Measurements from ENCODE around the gene ZCCHC8. TPM values are rescaled to one million over a fixed set of nuclear protein-coding genes. Genes with fewer than 3 reads are reported as not detected.
A peak's percentile ranks its signal among the peaks of the same experiment; 100 is the strongest.

Gene ZCCHC8
- total RNA-seq, 4 donors from 2014 or later = 15.6 to 27.7 (median 20.0) TPM

- peaks cover 4 to 100% (median 52%) of the 10 kb centered on the region in 3 donors for H3K36me3 ChIP-seq
- no peak overlapping the region for H3K4me3 ChIP-seq
- no peaks in the 10 kb centered on the region for H3K27me3 ChIP-seq
- no peak overlapping the region for H3K27ac ChIP-seq
- intact Hi-C loops (cut with DNase I) = no loop called here
- 91 to 95% methylated on average over 5 of the region's 5 CpGs for whole genome bisulfite sequencing, 2 donors
- TF ChIP-seq POLR2A (IDR thresholded peaks at IDR 0.05) (no peak), CTCF (IDR thresholded peaks at IDR 0.05) (no peak)
- no peak for DNase-seq
- H3K4me1 ChIP-seq = no peaks in the 10 kb centered on the region
- no peaks in the 10 kb centered on the region for H3K9me3 ChIP-seq
Observed at GRCh38 chr12:122483969-122484368, 16.8 kb downstream of the ZCCHC8 start.

GRCh38 chr12:122481861-122482260, 18.9 kb downstream of the ZCCHC8 start:
- Histone ChIP-seq H3K4me3 (no peak overlapping the region), H3K27ac (no peak overlapping the region), H3K4me1 (no peaks in the 10 kb centered on the region), H3K36me3 (peaks cover 0 to 100% (median 45%) of the 10 kb centered on the region in 3 donors), H3K9me3 (no peaks in the 10 kb centered on the region), H3K27me3 (no peaks in the 10 kb centered on the region)
- 84 to 92% methylated on average over 6 of the region's 6 CpGs for WGBS, 2 donors
- TF ChIP-seq POLR2A (IDR thresholded peaks at IDR 0.05) (no peak), CTCF (IDR thresholded peaks at IDR 0.05) (no peak)
- no peak for DNase-seq
- intact Hi-C loops (cut with DNase I) = no loop called here

GRCh38 chr12:122480753-122481152, 20.0 kb downstream of the ZCCHC8 start:
- Histone ChIP-seq H3K36me3 (peaks cover 5 to 100% (median 47%) of the 10 kb centered on the region in 3 donors), H3K4me3 (no peak overlapping the region), H3K4me1 (no peaks in the 10 kb centered on the region), H3K9me3 (no peaks in the 10 kb centered on the region), H3K27ac (no peak overlapping the region), H3K27me3 (no peaks in the 10 kb centered on the region)
- intact Hi-C loops (cut with DNase I) = no loop called here
- 94 to 97% methylated on average over 8 of the region's 8 CpGs for WGBS, 2 donors
- no peak for TF ChIP-seq CTCF (IDR thresholded peaks at IDR 0.05)
- TF ChIP-seq POLR2A (IDR thresholded peaks at IDR 0.05) = no peak
- no peak for DNase-seq

- 81 to 83% methylated on average over 2 of the region's 2 CpGs for WGBS, 2 donors
- H3K4me1 ChIP-seq = peaks cover 4 to 14% (median 4%) of the 10 kb centered on the region in 3 donors
- no peaks in the 10 kb centered on the region for H3K9me3 ChIP-seq
- no peaks in the 10 kb centered on the region for H3K27me3 ChIP-seq
- no peak for TF ChIP-seq POLR2A (IDR thresholded peaks at IDR 0.05)
- no peak for TF ChIP-seq CTCF (IDR thresholded peaks at IDR 0.05)
- peaks cover 8 to 72% (median 23%) of the 10 kb centered on the region in 3 donors for H3K36me3 ChIP-seq
- H3K4me3 ChIP-seq = no peak overlapping the region
- intact Hi-C loops (cut with DNase I) = loop anchor here (2.0 kb wide), 1 partner anchor 76 kb away; no protein-coding TSS in a partner anchor
- no peak for DNase-seq
- peak overlapping the region; percentile 33 to 76 (median 60) for H3K27ac ChIP-seq
Observed at GRCh38 chr12:122474324-122474716, 26.4 kb downstream of the ZCCHC8 start.

- Histone ChIP-seq H3K4me1 (peaks cover 4 to 15% (median 4%) of the 10 kb centered on the region in 3 donors), H3K36me3 (peaks cover 8 to 66% (median 17%) of the 10 kb centered on the region in 3 donors), H3K4me3 (no peak overlapping the region), H3K27me3 (no peaks in the 10 kb centered on the region), H3K9me3 (no peaks in the 10 kb centered on the region), H3K27ac (peak overlapping the region; percentile 33 to 76 (median 68))
- intact Hi-C loops (cut with DNase I) = loop anchor here (2.0 kb wide), 1 partner anchor 75 kb away; no protein-coding TSS in a partner anchor
- 66 to 73% methylated on average over 13 to 15 of the region's 19 CpGs for whole genome bisulfite sequencing, 2 donors
- TF ChIP-seq POLR2A (IDR thresholded peaks at IDR 0.05) (no peak), CTCF (IDR thresholded peaks at IDR 0.05) (no peak)
- DNase-seq = no peak
Observed at GRCh38 chr12:122473543-122474323, 27.0 kb downstream of the ZCCHC8 start.

All from esophagus squamous epithelium (tissue), 5 donors.